CD1c-positive myeloid dendritic cell (primary cell): ENCODE results near the gene PGM2L1.

Experiments used
- DNase-seq: peaks from one replicate; pipeline ENCODE4 v3.0.0-alpha.2; 2016; ENCODE audit errors: extremely low spot score

The PGM2L1 gene

DNA sequence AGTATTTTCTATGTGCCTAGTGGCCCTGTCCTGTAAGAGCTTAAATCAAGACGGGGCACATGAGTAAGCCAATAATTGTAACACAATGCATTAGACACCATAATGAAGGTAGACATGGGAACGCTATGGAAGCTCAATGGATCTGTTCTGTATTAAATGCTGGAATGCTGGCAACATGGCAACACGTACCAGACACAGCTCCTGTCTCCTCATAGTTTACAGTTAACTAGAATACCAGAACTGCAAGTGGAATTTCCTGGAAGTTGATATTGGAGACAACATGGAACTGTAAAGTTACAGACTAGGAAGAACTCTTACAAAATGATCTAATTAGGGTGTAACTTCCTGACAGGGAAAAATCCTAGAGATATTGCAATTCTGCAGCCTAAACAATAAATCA lies 99.2 kb downstream of the PGM2L1 start:
- no peak for DNase-seq

GRCh38 chr11:74297484-74297883 lies 100.7 kb downstream of the PGM2L1 start:
- no peak for DNase-seq

GRCh38 chr11:74288911-74289310 lies 109.3 kb downstream of the PGM2L1 start:
- DNase-seq: no peak

GRCh38 chr11:74288161-74288560 lies 110.1 kb downstream of the PGM2L1 start:
- no peak for DNase-seq

DNA sequence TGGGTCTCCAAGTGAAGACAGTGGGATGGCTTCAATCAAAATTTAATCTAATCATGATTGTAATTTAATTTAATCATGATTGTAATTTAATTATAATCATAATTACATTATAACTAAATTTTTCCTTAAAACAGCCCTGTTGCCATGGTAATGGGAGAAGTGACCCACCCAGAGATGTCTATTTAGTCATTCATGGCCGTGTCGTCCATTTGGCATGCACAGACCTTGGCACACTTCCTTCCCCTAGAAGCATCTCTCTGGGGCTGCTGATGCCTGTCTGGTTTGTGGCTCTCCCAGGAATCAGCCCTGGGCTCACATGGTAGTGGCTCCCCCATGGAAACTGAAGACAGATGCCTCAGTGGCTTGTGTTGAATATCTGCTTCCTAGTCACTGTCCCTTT lies 113.8 kb downstream of the PGM2L1 start:
- DNase-seq: no peak

DNA sequence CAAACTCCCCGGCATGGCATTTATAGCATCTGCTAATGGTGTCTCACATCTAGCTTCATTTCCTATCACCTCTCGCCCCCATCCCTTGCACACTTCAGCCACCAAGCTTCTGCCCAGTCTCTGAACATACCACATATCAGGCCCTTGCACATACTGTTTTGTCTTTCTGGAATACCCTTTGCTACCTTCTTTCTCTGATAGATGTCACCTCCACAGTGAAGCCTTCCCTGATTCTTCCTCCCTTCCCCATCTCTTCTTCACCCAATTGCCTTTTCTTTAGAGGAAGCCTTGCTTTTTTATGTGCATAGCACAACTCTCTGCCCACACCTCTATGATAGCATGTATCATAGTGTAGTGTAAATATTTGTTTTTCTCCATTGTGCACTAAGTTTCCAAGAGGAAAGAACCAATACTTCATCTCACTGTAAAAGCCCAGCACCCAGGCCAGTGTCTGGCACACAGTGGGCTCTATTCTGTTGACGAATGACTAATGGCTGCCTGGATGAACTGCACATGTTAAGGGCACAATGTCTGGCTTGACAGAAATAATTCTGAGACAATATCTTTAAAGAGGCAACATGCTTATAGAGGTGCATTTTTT lies 114.6 kb downstream of the PGM2L1 start:
- DNase-seq: no peak

DNA sequence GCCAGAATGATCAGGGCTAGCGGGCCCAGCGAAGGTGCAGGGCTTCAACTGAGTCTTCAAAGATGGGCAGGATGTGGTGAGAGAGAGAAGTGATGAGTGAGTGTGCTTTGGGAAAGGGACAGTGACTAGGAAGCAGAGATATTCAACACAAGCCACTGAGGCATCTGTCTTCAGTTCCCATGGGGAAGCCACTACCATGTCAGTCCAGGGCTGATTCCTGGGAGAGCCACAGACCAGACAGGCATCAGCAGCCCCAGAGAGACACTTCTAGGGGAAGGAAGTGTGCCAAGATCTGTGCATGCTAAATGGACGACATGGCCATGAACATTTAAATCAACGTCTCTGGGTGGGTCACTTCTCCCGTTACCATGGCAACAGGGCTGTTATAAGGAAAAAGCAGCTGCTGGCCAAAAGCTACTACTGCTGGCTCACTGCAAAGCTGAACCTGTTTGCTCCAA lies 115.3 kb downstream of the PGM2L1 start:
- DNase-seq: no peak

DNA sequence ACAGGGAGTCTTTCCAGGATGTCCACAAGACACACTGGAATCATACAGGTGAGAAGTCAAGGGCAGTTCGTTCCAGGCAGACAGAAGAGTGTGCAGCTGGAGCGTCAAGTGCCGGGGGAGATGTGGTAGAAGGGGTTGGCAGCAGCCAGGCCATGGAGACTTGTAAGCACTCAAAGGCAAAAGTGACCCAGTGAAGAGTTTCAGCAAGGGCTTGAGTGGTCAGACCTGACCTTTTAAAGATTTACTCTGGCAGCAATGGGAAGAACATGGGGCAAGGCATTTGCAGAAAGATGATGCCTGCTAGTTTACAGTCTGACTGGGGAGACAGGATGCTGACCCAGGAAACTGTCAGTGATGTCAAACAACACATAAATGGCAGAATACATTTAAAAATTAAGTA lies 115.8 kb downstream of the PGM2L1 start:
- DNase-seq: no peak

DNA sequence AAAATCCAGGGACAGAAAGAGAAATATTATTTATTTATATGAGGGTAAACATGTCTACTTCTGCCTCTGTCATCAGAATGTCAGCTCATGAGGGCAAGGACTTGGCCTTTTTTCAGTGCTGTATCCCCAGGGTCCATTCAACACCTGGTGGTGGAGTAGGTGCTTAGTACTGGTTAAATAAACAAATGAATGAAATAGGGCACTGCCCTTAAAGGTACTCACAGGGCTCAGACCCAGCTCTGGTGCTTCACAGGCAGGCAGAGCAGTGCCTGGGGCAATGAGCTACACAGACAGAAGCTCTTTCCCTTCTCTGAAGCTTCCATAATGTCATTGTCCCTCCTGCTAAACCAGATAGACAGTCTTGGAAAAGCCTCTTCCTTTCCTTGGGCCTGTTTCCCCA lies 117.7 kb downstream of the PGM2L1 start:
- DNase-seq: no peak
